ENCODE data around the gene MTFR1L.
"Not testable (repeated sequence)": the region's sequence is repeated elsewhere in the genome, so short reads cannot be mapped to it uniquely, and the experiment has no call there.

DNA sequence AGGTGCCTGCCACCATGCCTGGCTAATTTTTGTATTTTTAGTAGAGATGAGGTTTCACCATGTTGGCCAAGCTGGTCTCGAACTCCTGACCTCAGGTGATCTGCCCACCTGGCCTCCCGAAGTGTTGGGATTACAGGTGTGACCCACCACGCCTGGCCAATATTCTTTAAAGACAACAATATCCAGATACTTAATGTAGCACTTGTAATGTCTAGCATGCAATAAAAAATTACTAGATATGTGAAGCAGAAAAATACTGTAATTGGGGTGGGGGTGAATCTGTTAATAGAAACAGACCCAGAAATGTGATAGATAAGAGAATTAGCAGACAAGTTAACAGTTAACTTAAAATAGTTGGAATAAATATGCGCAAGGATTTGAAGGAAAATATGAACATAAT, 20.1 kb downstream of the MTFR1L start:
- not testable (repeated sequence) for TF ChIP-seq POLR2AphosphoS5 (IDR thresholded peaks at IDR 0.05)
- TF ChIP-seq, protein P1, sequence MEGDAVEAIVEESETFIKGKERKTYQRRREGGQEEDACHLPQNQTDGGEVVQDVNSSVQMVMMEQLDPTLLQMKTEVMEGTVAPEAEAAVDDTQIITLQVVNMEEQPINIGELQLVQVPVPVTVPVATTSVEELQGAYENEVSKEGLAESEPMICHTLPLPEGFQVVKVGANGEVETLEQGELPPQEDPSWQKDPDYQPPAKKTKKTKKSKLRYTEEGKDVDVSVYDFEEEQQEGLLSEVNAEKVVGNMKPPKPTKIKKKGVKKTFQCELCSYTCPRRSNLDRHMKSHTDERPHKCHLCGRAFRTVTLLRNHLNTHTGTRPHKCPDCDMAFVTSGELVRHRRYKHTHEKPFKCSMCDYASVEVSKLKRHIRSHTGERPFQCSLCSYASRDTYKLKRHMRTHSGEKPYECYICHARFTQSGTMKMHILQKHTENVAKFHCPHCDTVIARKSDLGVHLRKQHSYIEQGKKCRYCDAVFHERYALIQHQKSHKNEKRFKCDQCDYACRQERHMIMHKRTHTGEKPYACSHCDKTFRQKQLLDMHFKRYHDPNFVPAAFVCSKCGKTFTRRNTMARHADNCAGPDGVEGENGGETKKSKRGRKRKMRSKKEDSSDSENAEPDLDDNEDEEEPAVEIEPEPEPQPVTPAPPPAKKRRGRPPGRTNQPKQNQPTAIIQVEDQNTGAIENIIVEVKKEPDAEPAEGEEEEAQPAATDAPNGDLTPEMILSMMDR (IDR thresholded peaks at IDR 0.05): not testable (repeated sequence)
